EH (cell line): ENCODE results near the gene COG4.

Experiments
- DNase-seq: peaks from one replicate; pipeline ENCODE4 v3.0.0-alpha.2; 2015; ENCODE audit warnings: low read depth

The COG4 gene

GRCh38 chr16:70480127-70481105, 42.9 kb downstream of the COG4 start:
- no peak for DNase-seq

- DNase-seq: peak; percentile 24
These were observed 44.4 kb downstream of the COG4 start for GRCh38 chr16:70478912-70479341.

- DNase-seq: no peak
These were observed 45.2 kb downstream of the COG4 start for GRCh38 chr16:70478169-70478568.

GRCh38 chr16:70476272-70477020, 46.9 kb downstream of the COG4 start:
- peak; percentile 87 for DNase-seq

- no peak for DNase-seq
These were observed 48.1 kb downstream of the COG4 start for GRCh38 chr16:70475054-70475871.

- DNase-seq: no peak
These were observed 48.9 kb downstream of the COG4 start for GRCh38 chr16:70474320-70475053.

GRCh38 chr16:70473446-70474319, 49.7 kb downstream of the COG4 start:
- DNase-seq: no peak

GRCh38 chr16:70472786-70473433, 50.4 kb downstream of the COG4 start:
- DNase-seq: no peak

GRCh38 chr16:70470927-70471341, 52.4 kb downstream of the COG4 start:
- DNase-seq: peak; percentile 30

GRCh38 chr16:70470141-70470926, 53.0 kb downstream of the COG4 start:
- DNase-seq: no peak

- no peak for DNase-seq
These were observed 54.4 kb downstream of the COG4 start for GRCh38 chr16:70468776-70469525.

GRCh38 chr16:70467608-70468007, 55.7 kb downstream of the COG4 start:
- DNase-seq: no peak

- DNase-seq: no peak
These were observed 56.2 kb downstream of the COG4 start for GRCh38 chr16:70467113-70467512.

- DNase-seq: no peak
These were observed 56.6 kb downstream of the COG4 start for GRCh38 chr16:70466805-70467076.

GRCh38 chr16:70465999-70466804, 57.2 kb downstream of the COG4 start:
- DNase-seq: no peak

GRCh38 chr16:70463235-70463634, 60.1 kb downstream of the COG4 start:
- DNase-seq: no peak

- peak; percentile 46 for DNase-seq
These were observed 62.6 kb downstream of the COG4 start for GRCh38 chr16:70460737-70461261.
